H9 (cell line): Measurements from ENCODE around the gene TTLL12. TPM values are rescaled to one million over a fixed set of nuclear protein-coding genes. Genes with fewer than 3 reads are reported as not detected.

Experiments
- DNase-seq: peaks from one replicate; pipeline ENCODE4 v3.0.0-alpha.2; 2017
- H2AFZ ChIP-seq: one replicate; pipeline ENCODE4 v1.6.1; 2013; ENCODE audit warnings: mild to moderate bottlenecking, low read length, control low read depth, moderate library complexity
- H2AK5ac ChIP-seq: 2 replicates; pipeline ENCODE4 v1.6.1; 2013; ENCODE audit warnings: low read length, control low read depth, mixed read lengths; ENCODE audit not compliant: insufficient read length
- H2BK120ac ChIP-seq: one replicate; pipeline ENCODE4 v1.6.1; 2013; ENCODE audit warnings: low read depth, mild to moderate bottlenecking, low read length, control low read depth, inconsistent platforms; ENCODE audit not compliant: poor library complexity, severe bottlenecking
- H2BK12ac ChIP-seq: 2 replicates; pipeline ENCODE4 v1.6.1; 2013; ENCODE audit warnings: low read length, control low read depth, mixed read lengths, low read depth; ENCODE audit not compliant: insufficient read length
- H2BK15ac ChIP-seq: 2 replicates; pipeline ENCODE4 v1.6.1; 2013; ENCODE audit warnings: low read depth, low read length, control low read depth
- H2BK20ac ChIP-seq: one replicate; pipeline ENCODE4 v1.6.1; 2013; ENCODE audit warnings: low read depth, mild to moderate bottlenecking, low read length, control low read depth, inconsistent platforms; ENCODE audit not compliant: poor library complexity, severe bottlenecking
- H2BK5ac ChIP-seq: 2 replicates; pipeline ENCODE4 v1.6.1; 2013; ENCODE audit warnings: low read length, control low read depth, mixed read lengths; ENCODE audit not compliant: insufficient read length
- H3K14ac ChIP-seq: 2 replicates; pipeline ENCODE4 v1.6.1; 2013; ENCODE audit warnings: low read length, control low read depth; ENCODE audit not compliant: insufficient read depth
- H3K18ac ChIP-seq: 2 replicates; pipeline ENCODE4 v1.6.1; 2013; ENCODE audit warnings: low read depth, mild to moderate bottlenecking, mixed read lengths, low read length, control low read depth; ENCODE audit not compliant: insufficient read length
- H3K23ac ChIP-seq: 2 replicates; pipeline ENCODE4 v1.6.1; 2013; ENCODE audit warnings: low read length, control low read depth, mixed read lengths, low read depth; ENCODE audit not compliant: insufficient read length
- H3K23me2 ChIP-seq: 2 replicates; pipeline ENCODE4 v1.6.1; 2013; ENCODE audit warnings: low read depth, mild to moderate bottlenecking, mixed read lengths, low read length, control low read depth; ENCODE audit not compliant: insufficient read length, poor library complexity, severe bottlenecking
- H3K27ac ChIP-seq: 2 replicates; pipeline ENCODE4 v1.5.1; 2013; ENCODE audit warnings: low read length, control low read depth, mixed read lengths, low read depth; ENCODE audit not compliant: insufficient read length
- H3K27me3 ChIP-seq: 2 replicates; pipeline ENCODE4 v1.6.1; 2013; ENCODE audit warnings: low read length, control low read depth, inconsistent platforms; ENCODE audit not compliant: insufficient read depth
- H3K4ac ChIP-seq: 2 replicates; pipeline ENCODE4 v1.6.1; 2013; ENCODE audit warnings: low read depth, mild to moderate bottlenecking, control low read depth, inconsistent platforms, low read length, moderate library complexity
- H3K4me1 ChIP-seq: 2 replicates; pipeline ENCODE4 v1.6.1; 2013; ENCODE audit warnings: low read length, control low read depth, inconsistent platforms; ENCODE audit not compliant: insufficient read depth
- H3K4me2 ChIP-seq: 2 replicates; pipeline ENCODE4 v1.6.1; 2013; ENCODE audit warnings: low read length, control low read depth, mixed read lengths; ENCODE audit not compliant: insufficient read length, insufficient read depth
- H3K56ac ChIP-seq: 2 replicates; pipeline ENCODE4 v1.6.1; 2013; ENCODE audit warnings: low read depth, mild to moderate bottlenecking, mixed read lengths, low read length, control low read depth; ENCODE audit not compliant: insufficient read length
- H3K79me1 ChIP-seq: 2 replicates; pipeline ENCODE4 v1.6.1; 2013; ENCODE audit warnings: low read depth, mild to moderate bottlenecking, moderate library complexity, low read length, control low read depth, inconsistent platforms; ENCODE audit not compliant: insufficient read depth, poor library complexity, severe bottlenecking
- H3K79me2 ChIP-seq: 2 replicates; pipeline ENCODE4 v1.6.1; 2013; ENCODE audit warnings: low read length, control low read depth, inconsistent platforms; ENCODE audit not compliant: insufficient read depth
- H3K9ac ChIP-seq: 2 replicates; pipeline ENCODE4 v1.6.1; 2013; ENCODE audit warnings: low read length, control low read depth, mixed read lengths; ENCODE audit not compliant: insufficient read length; ENCODE audit errors: extremely low read depth
- H3K9me3 ChIP-seq: one replicate; pipeline ENCODE4 v1.6.1; 2013; ENCODE audit warnings: low read depth, low read length, inconsistent platforms; ENCODE audit not compliant: control insufficient read depth
- H3T11ph ChIP-seq: one replicate; pipeline ENCODE4 v1.6.1; 2013; ENCODE audit warnings: mild to moderate bottlenecking, low read length, control low read depth, inconsistent platforms
- H4K20me1 ChIP-seq: one replicate; pipeline ENCODE4 v1.6.1; 2013; ENCODE audit not compliant: control insufficient read depth, insufficient read length, insufficient read depth
- H4K5ac ChIP-seq: 2 replicates; pipeline ENCODE4 v1.6.1; 2013; ENCODE audit warnings: low read depth, mild to moderate bottlenecking, mixed read lengths, low read length, control low read depth; ENCODE audit not compliant: insufficient read length
- H4K8ac ChIP-seq: replicated peaks from 2 replicates; pipeline ENCODE4 v1.6.1; 2013; ENCODE audit warnings: low read length, control low read depth, mixed read lengths, low read depth; ENCODE audit not compliant: insufficient read length
- H4K91ac ChIP-seq: 2 replicates; pipeline ENCODE4 v1.6.1; 2013; ENCODE audit warnings: low read depth, mild to moderate bottlenecking, moderate library complexity, mixed read lengths, low read length, control low read depth; ENCODE audit not compliant: insufficient read length
- H3K27ac Mint-ChIP-seq, 3 experiments: 2 replicates in 2 of 3; 3 replicates in 1 of 3; pipeline ENCODE4 v1.8.0; 2020 to 2021; ENCODE audit warnings: mixed read lengths in 3 of 3, mild to moderate bottlenecking in 1 of 3, moderate library complexity in 1 of 3
- H3K27me3 Mint-ChIP-seq: 2 replicates; pipeline ENCODE4 v1.8.0; 2021; ENCODE audit warnings: low read depth, mild to moderate bottlenecking, moderate library complexity, mixed read lengths
- H3K36me3 Mint-ChIP-seq, 3 experiments: 2 replicates in 2 of 3; 3 replicates in 1 of 3; pipeline ENCODE4 v1.8.0; 2020 to 2021; ENCODE audit warnings: low read depth in 3 of 3, mixed read lengths in 3 of 3; ENCODE audit not compliant: insufficient read depth in 1 of 3
- H3K4me1 Mint-ChIP-seq, 2 experiments: 2 replicates each; pipeline ENCODE4 v1.8.0; 2020; ENCODE audit warnings: mixed read lengths in 2 of 2
- H3K4me3 Mint-ChIP-seq, 2 experiments: 2 replicates in 1 of 2; 3 replicates in 1 of 2; pipeline ENCODE4 v1.8.0; 2020 to 2021; ENCODE audit warnings: mild to moderate bottlenecking in 2 of 2, mixed read lengths in 2 of 2, moderate library complexity in 1 of 2
- H3K9me3 Mint-ChIP-seq, 2 experiments: 2 replicates in 1 of 2; 3 replicates in 1 of 2; pipeline ENCODE4 v1.8.0; 2020; ENCODE audit warnings: mild to moderate bottlenecking in 2 of 2, mixed read lengths in 2 of 2, moderate library complexity in 1 of 2
- WGBS: extraction: QIAGEN DNeasy Blood & Tissue Kit; methylation state at CpG from one replicate; pipeline ENCODE4 v1.1.7; 2013; ENCODE audit warnings: missing lambda C conversion rate, low lambda C conversion rate, mixed read lengths; ENCODE audit not compliant: insufficient read length; ENCODE audit errors: extremely low coverage; 5-methylcytosine and 5-hydroxymethylcytosine counted together
- total RNA-seq: library from RNA; stranded (reverse); gene quantifications from 2 replicates; pipeline ENCODE4 v1.2.1, GENCODE V29; 2021
- TF ChIP-seq, protein P1 (sequence below): fragments of 200-600 bp; sonication (generic); conservative IDR thresholded peaks from 3 replicates; pipeline ENCODE4 v1.8.0; 2021; ENCODE audit warnings: antibody characterized with exemption, mild to moderate bottlenecking

The TTLL12 gene
- total RNA-seq, 1 experiment from 2014 or later: 89.6 TPM

DNA sequence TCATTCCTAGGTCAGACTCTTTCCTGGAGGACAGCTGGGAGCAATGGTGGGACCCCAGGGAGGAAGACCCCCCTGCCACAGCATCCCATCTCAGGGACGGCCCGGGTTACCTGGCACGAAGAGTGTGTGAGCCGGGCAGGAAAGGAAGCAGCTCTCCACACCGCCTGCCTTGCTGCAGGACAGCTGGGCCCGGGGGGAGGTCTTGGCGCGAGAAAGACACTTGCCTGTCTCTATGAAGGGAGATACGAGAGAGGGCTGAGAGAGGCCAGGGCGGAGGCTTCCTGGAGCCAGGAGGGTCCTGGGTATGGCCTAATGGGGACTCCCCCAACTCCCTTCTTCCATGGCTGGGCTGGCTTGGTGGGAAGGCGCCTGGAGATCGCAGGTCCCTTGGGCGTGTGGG lies 36.1 kb upstream of the TTLL12 start:
- Histone ChIP-seq H2BK12ac (no peak overlapping the region), H3K18ac (no peak overlapping the region), H4K8ac (no peak overlapping the region), H2BK20ac (no peak overlapping the region), H2BK5ac (no peak overlapping the region), H3K9ac (no peak overlapping the region), H3K4me1 (no peaks in the 10 kb centered on the region; the same call in 1 of the 2 replicates), H3K27ac (no peak overlapping the region), H3K23me2 (no peaks in the 10 kb centered on the region), H3K27me3 (no peaks in the 10 kb centered on the region; the same call in 1 of the 2 replicates), H2BK120ac (no peak overlapping the region), H3K4ac (no peak overlapping the region), H3K14ac (no peak overlapping the region), H2AK5ac (no peak overlapping the region), H4K91ac (no peak overlapping the region), H3K4me2 (no peak overlapping the region), H4K5ac (no peak overlapping the region), H3T11ph (no peak overlapping the region), H3K9me3 (no peaks in the 10 kb centered on the region), H3K23ac (no peak overlapping the region), H3K56ac (no peak overlapping the region), H3K79me1 (no peaks in the 10 kb centered on the region), H2AFZ (no peak overlapping the region), H4K20me1 (no peaks in the 10 kb centered on the region), H2BK15ac (no peak overlapping the region), H3K79me2 (no peaks in the 10 kb centered on the region)
- DNase-seq: no peak
- WGBS: no CpG with 5 or more reads among the region's 13 CpGs
- H3K4me1 Mint-ChIP-seq: peaks cover 22 to 33% of the 10 kb centered on the region in 2 experiments
- H3K27me3 Mint-ChIP-seq: peaks cover 26% of the 10 kb centered on the region
- no peaks in the 10 kb centered on the region for H3K36me3 Mint-ChIP-seq
- TF ChIP-seq, protein P1, sequence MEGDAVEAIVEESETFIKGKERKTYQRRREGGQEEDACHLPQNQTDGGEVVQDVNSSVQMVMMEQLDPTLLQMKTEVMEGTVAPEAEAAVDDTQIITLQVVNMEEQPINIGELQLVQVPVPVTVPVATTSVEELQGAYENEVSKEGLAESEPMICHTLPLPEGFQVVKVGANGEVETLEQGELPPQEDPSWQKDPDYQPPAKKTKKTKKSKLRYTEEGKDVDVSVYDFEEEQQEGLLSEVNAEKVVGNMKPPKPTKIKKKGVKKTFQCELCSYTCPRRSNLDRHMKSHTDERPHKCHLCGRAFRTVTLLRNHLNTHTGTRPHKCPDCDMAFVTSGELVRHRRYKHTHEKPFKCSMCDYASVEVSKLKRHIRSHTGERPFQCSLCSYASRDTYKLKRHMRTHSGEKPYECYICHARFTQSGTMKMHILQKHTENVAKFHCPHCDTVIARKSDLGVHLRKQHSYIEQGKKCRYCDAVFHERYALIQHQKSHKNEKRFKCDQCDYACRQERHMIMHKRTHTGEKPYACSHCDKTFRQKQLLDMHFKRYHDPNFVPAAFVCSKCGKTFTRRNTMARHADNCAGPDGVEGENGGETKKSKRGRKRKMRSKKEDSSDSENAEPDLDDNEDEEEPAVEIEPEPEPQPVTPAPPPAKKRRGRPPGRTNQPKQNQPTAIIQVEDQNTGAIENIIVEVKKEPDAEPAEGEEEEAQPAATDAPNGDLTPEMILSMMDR: no peak
- no peak overlapping the region for H3K4me3 Mint-ChIP-seq
- H3K9me3 Mint-ChIP-seq: no peaks in the 10 kb centered on the region; a peak in 1 of 5 replicates
- H3K27ac Mint-ChIP-seq: no peak overlapping the region
